PC-3 (cell line): ENCODE data around the gene NR2C2.

Experiments used
- EZH2 ChIP-seq: fragments of 300-600 bp; sonication (generic); IDR thresholded peaks from one replicate; pipeline ENCODE4 v1.6.1; 2017; ENCODE audit warnings: antibody characterized with exemption, mild to moderate bottlenecking, low read length; ENCODE audit not compliant: unreplicated experiment
- EZH2phosphoT487 ChIP-seq: fragments of 300-600 bp; sonication (generic); IDR thresholded peaks from 2 replicates; pipeline ENCODE4 v1.6.1; 2018; ENCODE audit warnings: mild to moderate bottlenecking, antibody characterized with exemption, low read length, borderline replicate concordance
- TF ChIP-seq, protein P1 (sequence below): fragments of 300-600 bp; sonication (generic); conservative IDR thresholded peaks from 2 replicates; pipeline ENCODE4 v1.5.1; 2017; ENCODE audit warnings: antibody characterized with exemption, low read depth, mild to moderate bottlenecking, low read length

DNA sequence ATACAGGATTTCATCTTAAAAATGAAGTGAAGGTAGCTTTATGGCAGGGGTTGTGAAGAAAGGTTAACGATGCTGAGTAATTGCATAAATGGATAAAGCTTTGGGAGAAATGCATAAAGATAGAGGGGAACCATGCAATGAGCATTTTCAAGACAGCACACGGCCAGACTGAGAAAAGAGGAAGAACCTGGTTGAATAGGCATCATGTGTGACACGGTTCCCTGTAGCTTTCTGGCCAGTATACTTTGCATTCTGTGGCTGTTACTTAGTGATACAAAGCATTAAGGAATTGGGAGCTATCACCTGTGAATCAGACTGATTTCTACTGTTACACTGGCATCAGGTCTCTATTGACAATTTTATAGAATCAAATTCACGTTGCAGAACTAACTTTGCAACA is 33.3 kb downstream of the NR2C2 start:
- TF ChIP-seq EZH2: no peak
- TF ChIP-seq, protein P1, sequence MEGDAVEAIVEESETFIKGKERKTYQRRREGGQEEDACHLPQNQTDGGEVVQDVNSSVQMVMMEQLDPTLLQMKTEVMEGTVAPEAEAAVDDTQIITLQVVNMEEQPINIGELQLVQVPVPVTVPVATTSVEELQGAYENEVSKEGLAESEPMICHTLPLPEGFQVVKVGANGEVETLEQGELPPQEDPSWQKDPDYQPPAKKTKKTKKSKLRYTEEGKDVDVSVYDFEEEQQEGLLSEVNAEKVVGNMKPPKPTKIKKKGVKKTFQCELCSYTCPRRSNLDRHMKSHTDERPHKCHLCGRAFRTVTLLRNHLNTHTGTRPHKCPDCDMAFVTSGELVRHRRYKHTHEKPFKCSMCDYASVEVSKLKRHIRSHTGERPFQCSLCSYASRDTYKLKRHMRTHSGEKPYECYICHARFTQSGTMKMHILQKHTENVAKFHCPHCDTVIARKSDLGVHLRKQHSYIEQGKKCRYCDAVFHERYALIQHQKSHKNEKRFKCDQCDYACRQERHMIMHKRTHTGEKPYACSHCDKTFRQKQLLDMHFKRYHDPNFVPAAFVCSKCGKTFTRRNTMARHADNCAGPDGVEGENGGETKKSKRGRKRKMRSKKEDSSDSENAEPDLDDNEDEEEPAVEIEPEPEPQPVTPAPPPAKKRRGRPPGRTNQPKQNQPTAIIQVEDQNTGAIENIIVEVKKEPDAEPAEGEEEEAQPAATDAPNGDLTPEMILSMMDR: no peak
- TF ChIP-seq EZH2phosphoT487: no peak
